Stomach (tissue), 9 donors: ENCODE measurements around the gene CCND3. TPM values are rescaled to one million over a fixed set of nuclear protein-coding genes. Genes with fewer than 3 reads are reported as not detected.

ENCODE experiments used
- DNase-seq, 2 donors: peaks; one replicate each; pipeline versions ENCODE4 v3.0.0 to v3.0.0-alpha.2; 2013 to 2019
- H3K27ac ChIP-seq, 5 donors: fragments of 200-600 bp in 4 of 5; sonication (generic) in 4 of 5; one replicate each; pipeline ENCODE4 v1.5.1; 2013 to 2019; ENCODE audit warnings: mild to moderate bottlenecking in 1 of 5, moderate library complexity in 1 of 5
- H3K27me3 ChIP-seq, 3 donors: fragments of 200-600 bp; sonication (generic); one replicate each; pipeline ENCODE4 v1.5.1; 2017 to 2019; ENCODE audit warnings: mixed run types in 1 of 3
- H3K36me3 ChIP-seq, 4 donors: fragments of 200-600 bp; sonication (generic); 1 replicate in 3 of 4; 2 replicates in 1 of 4; pipeline ENCODE4 v1.5.1; 2016 to 2019
- H3K4me1 ChIP-seq, 4 donors: fragments of 200-600 bp; sonication (generic); one replicate each; pipeline ENCODE4 v1.5.1; 2016 to 2019
- H3K4me3 ChIP-seq, 4 donors: fragments of 200-600 bp; sonication (generic) in 3 of 4; one replicate each; pipeline ENCODE4 v1.5.1; 2016 to 2019; ENCODE audit warnings: mild to moderate bottlenecking in 1 of 4
- H3K9me3 ChIP-seq, 4 donors: fragments of 200-600 bp; sonication (generic); one replicate each; pipeline ENCODE4 v1.5.1; 2016 to 2019
- CTCF ChIP-seq, 7 experiments: fragments of 450-650 bp in 4 of 7; fragments of 200-600 bp in 3 of 7; sonication (generic) in 3 of 7; IDR thresholded peaks; one replicate each; pipeline ENCODE4 v1.5.1; 2016 to 2019; ENCODE audit warnings: antibody characterized with exemption in 7 of 7, control low read depth in 2 of 7, mild to moderate bottlenecking in 1 of 7
- EP300 ChIP-seq: sonication (generic); formaldehyde crosslinking; IDR thresholded peaks from one replicate; pipeline ENCODE4 v1.6.1; 2017; ENCODE audit warnings: antibody characterized with exemption
- POLR2A ChIP-seq, 4 donors: fragments of 450-650 bp; IDR thresholded peaks; one replicate each; pipeline ENCODE4 v1.6.1; 2016; ENCODE audit warnings: antibody characterized with exemption in 4 of 4, control low read depth in 2 of 4, mild to moderate bottlenecking in 1 of 4, moderate library complexity in 1 of 4
- POLR2AphosphoS5 ChIP-seq, 3 donors: sonication (generic); formaldehyde crosslinking; IDR thresholded peaks; one replicate each; pipeline ENCODE4 v1.6.1; 2016; ENCODE audit warnings: antibody characterized with exemption in 3 of 3
- WGBS, 5 donors: extraction: QIAGEN DNeasy Blood & Tissue Kit in 3 of 5; methylation state at CpG; one replicate each; pipeline versions ENCODE4 v1.1.5 to v1.1.7; 2013 to 2018; 5-methylcytosine and 5-hydroxymethylcytosine counted together
- intact Hi-C: fragments of 100-400 bp; cut with DNase I; formaldehyde crosslinking; loops from one replicate; pipeline ENCODE4 v1.15.1; 2023; ENCODE audit warnings: low total_unique reads
- polyA plus RNA-seq, 3 donors: library from polyadenylated mRNA; stranded (reverse); fragments of 200-250 nt; gene quantifications; one replicate each; pipeline ENCODE4 v1.2.3, GENCODE V29; 2013
- total RNA-seq, 5 donors: library from RNA; depleted of rRNA; stranded (reverse); fragments of >200 nt; gene quantifications; one replicate each; pipeline versions ENCODE4 v1.1.0 to v1.2.3, GENCODE V29; 2014 to 2016
- donor health status: healthy with polysubstance abuse.
- donor health status: Bipolar disorder and iron deficiency.
- donor health status: healthy.

Gene CCND3
- total and polyA plus RNA-seq, 8 donors, result 40.6 to 193 (median 76.5) TPM

GRCh38 chr6:41976794-41977484, 35.3 kb upstream of the CCND3 start:
- no peak for DNase-seq
- intact Hi-C loops, result no loop called here
- TF ChIP-seq EP300 (no peak), POLR2A (IDR thresholded peaks at IDR 0.05) (no peak), POLR2AphosphoS5 (IDR thresholded peaks at IDR 0.05) (no peak), CTCF (IDR thresholded peaks at IDR 0.05) (no peak)
- Histone ChIP-seq H3K27me3 (no peaks in the 10 kb centered on the region), H3K27ac (no peak overlapping the region), H3K9me3 (no peaks in the 10 kb centered on the region), H3K4me3 (no peak overlapping the region), H3K4me1 (peaks cover 0 to 18% (median 8%) of the 10 kb centered on the region in 4 donors), H3K36me3 (peaks cover 0 to 3% (median 0%) of the 10 kb centered on the region in 4 donors)
- 59 to 70% (median 67%) methylated on average over 9 of the region's 9 CpGs for WGBS, 5 donors

GRCh38 chr6:41975276-41975675, 33.7 kb upstream of the CCND3 start:
- intact Hi-C loops, result no loop called here
- no peaks in the 10 kb centered on the region for H3K9me3 ChIP-seq
- no peak for DNase-seq
- peaks cover 0 to 3% (median 0%) of the 10 kb centered on the region in 4 donors for H3K36me3 ChIP-seq
- no peak overlapping the region for H3K27ac ChIP-seq
- peaks cover 0 to 27% (median 11%) of the 10 kb centered on the region in 4 donors for H3K4me1 ChIP-seq
- H3K27me3 ChIP-seq, result no peaks in the 10 kb centered on the region
- no peak overlapping the region for H3K4me3 ChIP-seq
- WGBS, 5 donors, result 85 to 92% (median 90%) methylated on average over 4 of the region's 4 CpGs
- TF ChIP-seq EP300, result no peak
- TF ChIP-seq POLR2AphosphoS5 (IDR thresholded peaks at IDR 0.05), result no peak
- no peak for TF ChIP-seq CTCF (IDR thresholded peaks at IDR 0.05)
- TF ChIP-seq POLR2A (IDR thresholded peaks at IDR 0.05), result no peak

GRCh38 chr6:41974281-41974825, 32.7 kb upstream of the CCND3 start:
- intact Hi-C loops, result no loop called here
- WGBS, 5 donors, result 89 to 98% (median 95%) methylated on average over 4 to 5 of the region's 5 CpGs
- TF ChIP-seq CTCF (IDR thresholded peaks at IDR 0.05) (no peak), POLR2AphosphoS5 (IDR thresholded peaks at IDR 0.05) (no peak)

GRCh38 chr6:41972826-41973225, 31.2 kb upstream of the CCND3 start:
- WGBS, 5 donors, result 58 to 71% (median 63%) methylated on average over 2 of the region's 2 CpGs
- no peak overlapping the region for H3K4me3 ChIP-seq
- intact Hi-C loops, result no loop called here
- H3K36me3 ChIP-seq, result peaks cover 0 to 3% (median 0%) of the 10 kb centered on the region in 4 donors
- H3K27me3 ChIP-seq, result no peaks in the 10 kb centered on the region
- H3K27ac ChIP-seq, result no peak overlapping the region
- H3K4me1 ChIP-seq, result peaks cover 0 to 34% (median 18%) of the 10 kb centered on the region in 4 donors
- no peak for TF ChIP-seq CTCF (IDR thresholded peaks at IDR 0.05)
- no peak for TF ChIP-seq POLR2AphosphoS5 (IDR thresholded peaks at IDR 0.05)
- no peak for TF ChIP-seq POLR2A (IDR thresholded peaks at IDR 0.05)
- TF ChIP-seq EP300, result no peak
- DNase-seq, result no peak
- H3K9me3 ChIP-seq, result no peaks in the 10 kb centered on the region

More at GRCh38 chr6:41974281-41974825, 32.7 kb upstream of the CCND3 start:
- Histone ChIP-seq H3K36me3 (peaks cover 0 to 3% (median 0%) of the 10 kb centered on the region in 4 donors), H3K4me1 (peaks cover 0 to 31% (median 15%) of the 10 kb centered on the region in 4 donors), H3K9me3 (no peaks in the 10 kb centered on the region), H3K4me3 (no peak overlapping the region), H3K27me3 (no peaks in the 10 kb centered on the region), H3K27ac (no peak overlapping the region)
- DNase-seq, result no peak
